Measurements from ENCODE around the gene UNC50.

UNC50 gene

GRCh38 chr2:98565941-98566340 is 42.4 kb upstream of the UNC50 start:
- Histone ChIP-seq H3K27me3 (ENCODE audit: control insufficient read depth in 1 of 2, insufficient read depth in 2 of 2, low read length in 2 of 2) (no peaks in the 10 kb centered on the region), H3K9me3 (ENCODE audit: control insufficient read depth in 1 of 2, low read length in 2 of 2) (no peaks in the 10 kb centered on the region), H3K4me3 (ENCODE audit: low read depth in 1 of 2, low read length in 2 of 2) (no peak overlapping the region), H3K4me1 (ENCODE audit: control insufficient read depth in 1 of 2, insufficient read depth in 2 of 2, low read length in 2 of 2) (peaks cover 8 to 9% of the 10 kb centered on the region in 2 donors), H3K9ac (ENCODE audit: low read depth in 1 of 2, low read length in 2 of 2) (no peak overlapping the region), H3K36me3 (ENCODE audit: control insufficient read depth in 1 of 2, insufficient read depth in 2 of 2, low read length in 2 of 2) (peaks cover 45 to 74% of the 10 kb centered on the region in 2 donors), H3K27ac (ENCODE audit: low read depth, low read length) (no peak overlapping the region)

- H3K27me3 ChIP-seq (ENCODE audit: control insufficient read depth in 1 of 2, insufficient read depth in 2 of 2, low read length in 2 of 2) = no peaks in the 10 kb centered on the region
- peaks cover 8 to 9% of the 10 kb centered on the region in 2 donors for H3K4me1 ChIP-seq (ENCODE audit: control insufficient read depth in 1 of 2, insufficient read depth in 2 of 2, low read length in 2 of 2)
- H3K27ac ChIP-seq (ENCODE audit: low read depth, low read length) = no peak overlapping the region
- H3K9ac ChIP-seq (ENCODE audit: low read depth in 1 of 2, low read length in 2 of 2) = no peak overlapping the region
- H3K9me3 ChIP-seq (ENCODE audit: control insufficient read depth in 1 of 2, low read length in 2 of 2) = no peaks in the 10 kb centered on the region
- H3K4me3 ChIP-seq (ENCODE audit: low read depth in 1 of 2, low read length in 2 of 2) = no peak overlapping the region
- peaks cover 48 to 93% of the 10 kb centered on the region in 2 donors for H3K36me3 ChIP-seq (ENCODE audit: control insufficient read depth in 1 of 2, insufficient read depth in 2 of 2, low read length in 2 of 2)
These were observed 40.0 kb upstream of the UNC50 start for GRCh38 chr2:98568161-98568956.

DNA sequence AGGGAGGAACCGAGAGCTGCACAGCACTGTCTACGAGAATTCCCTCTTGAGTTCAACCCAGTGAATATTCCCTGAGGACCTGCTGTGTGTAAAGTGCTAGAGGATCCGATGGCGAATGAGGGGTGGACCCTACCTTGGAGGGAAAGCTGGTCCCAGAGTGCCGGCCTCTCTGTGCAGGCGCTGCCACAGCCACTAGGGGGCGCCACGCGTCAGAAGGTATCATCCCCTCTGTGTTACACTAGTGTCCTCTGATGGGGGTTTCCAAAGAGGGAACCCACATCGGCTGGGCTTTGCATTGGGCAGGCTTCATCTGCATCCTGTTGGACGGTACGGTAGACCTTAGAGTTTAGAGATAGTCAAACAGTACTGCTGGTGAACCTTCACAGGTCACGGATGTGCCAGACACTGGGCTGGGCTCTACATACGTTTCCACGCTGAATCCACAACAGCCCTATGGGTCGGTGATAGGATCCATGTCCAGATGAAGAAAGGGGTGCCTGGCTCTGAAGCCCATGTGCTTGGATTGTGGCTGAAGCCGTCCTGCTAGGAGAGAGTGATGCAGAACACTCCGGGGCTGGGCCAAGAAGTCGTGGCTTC is 39.1 kb upstream of the UNC50 start:
- peaks cover 43 to 90% of the 10 kb centered on the region in 2 donors for H3K36me3 ChIP-seq (ENCODE audit: control insufficient read depth in 1 of 2, insufficient read depth in 2 of 2, low read length in 2 of 2)
- H3K9me3 ChIP-seq (ENCODE audit: control insufficient read depth in 1 of 2, low read length in 2 of 2) = no peaks in the 10 kb centered on the region
- H3K4me3 ChIP-seq (ENCODE audit: low read depth in 1 of 2, low read length in 2 of 2) = no peak overlapping the region
- H3K27ac ChIP-seq (ENCODE audit: low read depth, low read length) = no peak overlapping the region
- H3K4me1 ChIP-seq (ENCODE audit: control insufficient read depth in 1 of 2, insufficient read depth in 2 of 2, low read length in 2 of 2) = peaks cover 7 to 9% of the 10 kb centered on the region in 2 donors
- no peak overlapping the region for H3K9ac ChIP-seq (ENCODE audit: low read depth in 1 of 2, low read length in 2 of 2)
- H3K27me3 ChIP-seq (ENCODE audit: control insufficient read depth in 1 of 2, insufficient read depth in 2 of 2, low read length in 2 of 2) = no peaks in the 10 kb centered on the region

- no peaks in the 10 kb centered on the region for H3K27me3 ChIP-seq (ENCODE audit: control insufficient read depth in 1 of 2, insufficient read depth in 2 of 2, low read length in 2 of 2)
- H3K9ac ChIP-seq (ENCODE audit: low read depth in 1 of 2, low read length in 2 of 2) = no peak overlapping the region
- H3K4me3 ChIP-seq (ENCODE audit: low read depth in 1 of 2, low read length in 2 of 2) = no peak overlapping the region
- H3K27ac ChIP-seq (ENCODE audit: low read depth, low read length) = no peak overlapping the region
- H3K9me3 ChIP-seq (ENCODE audit: control insufficient read depth in 1 of 2, low read length in 2 of 2) = no peaks in the 10 kb centered on the region
- H3K4me1 ChIP-seq (ENCODE audit: control insufficient read depth in 1 of 2, insufficient read depth in 2 of 2, low read length in 2 of 2) = peaks cover 3 to 5% of the 10 kb centered on the region in 2 donors
- peaks cover 41 to 89% of the 10 kb centered on the region in 2 donors for H3K36me3 ChIP-seq (ENCODE audit: control insufficient read depth in 1 of 2, insufficient read depth in 2 of 2, low read length in 2 of 2)
These were observed 38.5 kb upstream of the UNC50 start for GRCh38 chr2:98569915-98570314.

DNA sequence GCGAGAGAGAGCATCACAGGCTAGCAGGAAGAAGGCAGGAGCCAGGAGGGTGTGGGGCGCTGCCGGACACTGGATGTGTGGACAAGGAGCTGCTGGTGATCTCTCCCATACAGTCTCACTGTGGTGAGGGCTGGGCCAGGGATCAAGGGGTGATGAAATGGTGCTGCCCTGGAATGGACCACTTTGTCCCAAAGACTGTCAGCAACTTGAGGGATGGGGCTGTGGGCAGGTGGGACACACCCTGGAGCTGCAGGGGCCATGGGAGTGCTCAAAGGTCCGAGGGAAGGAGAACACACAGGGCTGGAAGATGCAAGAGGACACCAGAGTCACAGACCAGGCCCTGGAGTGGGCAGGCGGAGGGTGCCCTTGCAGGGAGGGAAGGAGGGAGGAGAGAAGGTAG is 38.0 kb upstream of the UNC50 start:
- H3K27me3 ChIP-seq (ENCODE audit: control insufficient read depth in 1 of 2, insufficient read depth in 2 of 2, low read length in 2 of 2) = no peaks in the 10 kb centered on the region
- no peak overlapping the region for H3K27ac ChIP-seq (ENCODE audit: low read depth, low read length)
- no peak overlapping the region for H3K4me3 ChIP-seq (ENCODE audit: low read depth in 1 of 2, low read length in 2 of 2)
- no peaks in the 10 kb centered on the region for H3K9me3 ChIP-seq (ENCODE audit: control insufficient read depth in 1 of 2, low read length in 2 of 2)
- peaks cover 37 to 89% of the 10 kb centered on the region in 2 donors for H3K36me3 ChIP-seq (ENCODE audit: control insufficient read depth in 1 of 2, insufficient read depth in 2 of 2, low read length in 2 of 2)
- H3K9ac ChIP-seq (ENCODE audit: low read depth in 1 of 2, low read length in 2 of 2) = no peak overlapping the region
- peaks cover 0 to under 1% of the 10 kb centered on the region in 2 donors for H3K4me1 ChIP-seq (ENCODE audit: control insufficient read depth in 1 of 2, insufficient read depth in 2 of 2, low read length in 2 of 2)

DNA sequence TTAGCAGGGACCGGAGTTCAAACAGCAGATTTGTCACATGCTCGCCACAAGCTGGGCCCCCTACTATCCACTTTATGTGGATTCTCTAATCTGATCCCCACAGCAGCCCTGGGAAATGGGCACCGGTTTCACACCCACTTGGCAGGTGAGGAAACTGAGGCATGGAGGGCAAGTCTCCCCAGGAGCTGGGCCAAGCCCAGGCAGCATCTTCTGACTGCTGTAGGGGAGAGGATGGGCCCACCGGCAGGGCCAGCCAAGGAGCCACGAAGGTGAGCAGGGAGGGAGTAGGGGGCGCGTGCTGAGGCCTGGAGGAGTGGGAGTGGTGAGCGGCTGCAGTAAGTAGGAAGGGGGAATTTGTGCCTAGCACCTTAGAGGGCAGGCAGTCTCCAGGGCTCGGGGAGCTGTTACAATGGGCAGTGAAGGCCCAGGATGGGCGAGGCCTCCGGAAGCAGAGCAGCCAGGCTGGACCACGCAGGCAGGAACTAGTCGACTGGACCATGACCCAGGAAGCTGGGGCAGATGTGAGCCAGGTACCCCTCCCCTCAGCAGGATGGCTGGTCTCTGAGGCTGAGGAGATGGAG is 37.2 kb upstream of the UNC50 start:
- Histone ChIP-seq H3K9me3 (ENCODE audit: control insufficient read depth in 1 of 2, low read length in 2 of 2) (no peaks in the 10 kb centered on the region), H3K27ac (ENCODE audit: low read depth, low read length) (no peak overlapping the region), H3K4me3 (ENCODE audit: low read depth in 1 of 2, low read length in 2 of 2) (no peak overlapping the region), H3K27me3 (ENCODE audit: control insufficient read depth in 1 of 2, insufficient read depth in 2 of 2, low read length in 2 of 2) (no peaks in the 10 kb centered on the region), H3K4me1 (ENCODE audit: control insufficient read depth in 1 of 2, insufficient read depth in 2 of 2, low read length in 2 of 2) (no peaks in the 10 kb centered on the region), H3K9ac (ENCODE audit: low read depth in 1 of 2, low read length in 2 of 2) (no peak overlapping the region), H3K36me3 (ENCODE audit: control insufficient read depth in 1 of 2, insufficient read depth in 2 of 2, low read length in 2 of 2) (peaks cover 33 to 85% of the 10 kb centered on the region in 2 donors)

DNA sequence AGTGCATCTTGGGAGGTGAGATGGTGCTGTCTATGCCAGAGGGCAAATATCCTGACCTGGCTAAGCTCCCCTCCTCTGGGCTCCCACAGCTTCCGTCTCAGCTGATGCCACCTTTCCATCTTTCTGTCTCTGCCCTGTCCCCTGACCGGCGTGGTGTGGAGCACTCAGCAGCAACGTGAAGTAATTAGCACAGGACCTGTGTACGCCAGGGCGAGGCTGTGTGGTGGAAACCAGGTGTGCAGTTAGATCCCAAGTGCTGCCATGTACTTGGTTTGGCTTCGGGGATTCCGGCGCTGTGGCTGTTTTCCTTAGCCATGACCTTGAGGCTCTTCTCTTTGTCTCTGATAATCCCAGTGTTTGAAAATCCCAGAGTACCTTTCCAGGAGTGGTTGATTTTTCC is 36.6 kb upstream of the UNC50 start:
- H3K27me3 ChIP-seq (ENCODE audit: control insufficient read depth in 1 of 2, insufficient read depth in 2 of 2, low read length in 2 of 2) = no peaks in the 10 kb centered on the region
- no peaks in the 10 kb centered on the region for H3K4me1 ChIP-seq (ENCODE audit: control insufficient read depth in 1 of 2, insufficient read depth in 2 of 2, low read length in 2 of 2)
- no peak overlapping the region for H3K27ac ChIP-seq (ENCODE audit: low read depth, low read length)
- H3K4me3 ChIP-seq (ENCODE audit: low read depth in 1 of 2, low read length in 2 of 2) = no peak overlapping the region
- no peaks in the 10 kb centered on the region for H3K9me3 ChIP-seq (ENCODE audit: control insufficient read depth in 1 of 2, low read length in 2 of 2)
- peaks cover 29 to 85% of the 10 kb centered on the region in 2 donors for H3K36me3 ChIP-seq (ENCODE audit: control insufficient read depth in 1 of 2, insufficient read depth in 2 of 2, low read length in 2 of 2)
- H3K9ac ChIP-seq (ENCODE audit: low read depth in 1 of 2, low read length in 2 of 2) = no peak overlapping the region

DNA sequence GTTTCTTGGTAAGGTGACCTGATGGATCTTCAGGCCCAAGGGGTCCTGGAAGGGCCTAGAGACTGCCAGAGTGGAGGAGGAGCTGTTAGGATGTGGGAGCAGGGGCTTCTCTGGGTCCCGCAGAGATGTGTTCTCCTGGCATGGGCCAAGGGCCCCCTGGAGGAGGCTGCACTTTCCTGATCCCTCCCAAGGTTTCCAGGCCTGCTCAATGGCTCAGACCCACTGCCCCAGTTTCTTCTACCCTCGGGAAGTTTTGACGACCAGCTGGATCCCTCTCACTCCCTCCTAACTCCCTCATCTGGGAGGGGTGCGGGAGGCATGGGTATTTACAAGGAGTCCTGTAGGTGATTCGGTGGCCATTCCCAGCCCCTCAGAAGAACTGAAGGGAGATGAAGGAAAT is 36.2 kb upstream of the UNC50 start:
- Histone ChIP-seq H3K27me3 (ENCODE audit: control insufficient read depth in 1 of 2, insufficient read depth in 2 of 2, low read length in 2 of 2) (no peaks in the 10 kb centered on the region), H3K36me3 (ENCODE audit: control insufficient read depth in 1 of 2, insufficient read depth in 2 of 2, low read length in 2 of 2) (peaks cover 27 to 85% of the 10 kb centered on the region in 2 donors), H3K4me3 (ENCODE audit: low read depth in 1 of 2, low read length in 2 of 2) (no peak overlapping the region), H3K9me3 (ENCODE audit: control insufficient read depth in 1 of 2, low read length in 2 of 2) (no peaks in the 10 kb centered on the region), H3K27ac (ENCODE audit: low read depth, low read length) (no peak overlapping the region), H3K9ac (ENCODE audit: low read depth in 1 of 2, low read length in 2 of 2) (no peak overlapping the region), H3K4me1 (ENCODE audit: control insufficient read depth in 1 of 2, insufficient read depth in 2 of 2, low read length in 2 of 2) (no peaks in the 10 kb centered on the region)

DNA sequence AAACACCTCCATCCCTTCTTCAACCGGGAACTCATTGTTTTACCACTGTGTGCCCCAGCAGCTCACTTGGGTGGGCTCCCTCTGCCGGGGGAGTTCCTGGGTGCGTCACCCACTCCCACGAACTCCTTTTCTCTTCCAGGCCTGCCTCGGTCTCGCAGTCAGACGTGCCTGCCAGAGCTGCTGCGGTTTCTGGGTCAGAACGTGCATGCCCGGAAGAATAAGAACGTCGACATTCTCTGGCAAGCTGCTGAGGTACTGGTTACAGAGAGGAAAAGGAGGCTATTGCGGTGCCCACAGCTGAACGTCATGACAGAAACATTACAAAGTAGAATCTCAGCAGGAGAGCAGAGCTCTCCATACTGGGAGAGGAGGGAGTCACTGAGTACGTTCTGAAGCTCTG is 35.7 kb upstream of the UNC50 start:
- Histone ChIP-seq H3K9me3 (ENCODE audit: control insufficient read depth in 1 of 2, low read length in 2 of 2) (no peaks in the 10 kb centered on the region), H3K4me3 (ENCODE audit: low read depth in 1 of 2, low read length in 2 of 2) (no peak overlapping the region), H3K9ac (ENCODE audit: low read depth in 1 of 2, low read length in 2 of 2) (no peak overlapping the region), H3K36me3 (ENCODE audit: control insufficient read depth in 1 of 2, insufficient read depth in 2 of 2, low read length in 2 of 2) (peaks cover 28 to 88% of the 10 kb centered on the region in 2 donors), H3K27me3 (ENCODE audit: control insufficient read depth in 1 of 2, insufficient read depth in 2 of 2, low read length in 2 of 2) (no peaks in the 10 kb centered on the region), H3K4me1 (ENCODE audit: control insufficient read depth in 1 of 2, insufficient read depth in 2 of 2, low read length in 2 of 2) (no peaks in the 10 kb centered on the region), H3K27ac (ENCODE audit: low read depth, low read length) (no peak overlapping the region)

DNA sequence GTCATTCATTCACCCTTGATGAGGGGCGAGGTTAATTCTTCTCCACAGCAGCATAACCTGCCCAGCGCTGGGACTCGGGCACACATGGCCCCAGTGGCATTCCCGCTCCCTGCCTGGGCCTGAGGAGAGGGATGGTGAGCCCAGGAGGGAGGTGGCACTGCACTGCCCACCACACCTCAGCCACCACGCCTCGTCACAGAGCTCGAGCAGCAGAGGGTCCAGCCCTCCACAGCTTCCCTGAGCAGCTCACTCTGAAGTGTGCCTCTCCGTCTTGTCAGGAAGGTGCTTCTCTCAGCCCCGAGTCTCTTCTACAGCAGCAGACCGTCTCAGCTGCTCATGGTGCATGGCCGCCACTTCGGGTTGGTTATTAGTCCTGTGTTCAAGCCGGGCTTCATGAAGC is 35.0 kb upstream of the UNC50 start:
- no peak overlapping the region for H3K4me3 ChIP-seq (ENCODE audit: low read depth in 1 of 2, low read length in 2 of 2)
- H3K9me3 ChIP-seq (ENCODE audit: control insufficient read depth in 1 of 2, low read length in 2 of 2) = no peaks in the 10 kb centered on the region
- no peaks in the 10 kb centered on the region for H3K27me3 ChIP-seq (ENCODE audit: control insufficient read depth in 1 of 2, insufficient read depth in 2 of 2, low read length in 2 of 2)
- H3K27ac ChIP-seq (ENCODE audit: low read depth, low read length) = no peak overlapping the region
- H3K4me1 ChIP-seq (ENCODE audit: control insufficient read depth in 1 of 2, insufficient read depth in 2 of 2, low read length in 2 of 2) = no peaks in the 10 kb centered on the region
- H3K9ac ChIP-seq (ENCODE audit: low read depth in 1 of 2, low read length in 2 of 2) = no peak overlapping the region
- H3K36me3 ChIP-seq (ENCODE audit: control insufficient read depth in 1 of 2, insufficient read depth in 2 of 2, low read length in 2 of 2) = peaks cover 28 to 88% of the 10 kb centered on the region in 2 donors
